A673 (cell line): ENCODE measurements around the gene FLRT2. TPM values are rescaled to one million over a fixed set of nuclear protein-coding genes. Genes with fewer than 3 reads are reported as not detected.

Experiments used
- BruUV-seq: library from RNA; stranded (reverse); fragments of 400-500 nt; replicated peaks from 2 replicates; lab custom pipeline; 2021; lab: Mats Ljungman, UMichigan
- CTCF ChIA-PET: fragments of 300-600 bp; sonication (Branson Sonifier 250); formaldehyde crosslinking; loops from one replicate; lab custom pipeline; 2022; ENCODE audit warnings: antibody characterized with exemption; lab: Charles Lee
- POLR2A ChIA-PET: fragments of 300-600 bp; sonication (Branson Sonifier 250); formaldehyde crosslinking; loops from one replicate; lab custom pipeline; 2022; ENCODE audit warnings: antibody characterized with exemption; ENCODE audit not compliant: low non-redundant PET; lab: Charles Lee
- DNase-seq: peaks from one replicate; pipeline ENCODE4 v3.0.0-alpha.2; 2015; ENCODE audit warnings: low spot score
- H3K27ac ChIP-seq: fragments of 200-600 bp; sonication (generic); 2 replicates; pipeline ENCODE4 v1.5.1; 2016; ENCODE audit warnings: mixed run types, low read depth, mild to moderate bottlenecking, mixed read lengths, antibody characterized with exemption, low read length; ENCODE audit not compliant: poor library complexity, severe bottlenecking
- H3K27me3 ChIP-seq: fragments of 200-600 bp; sonication (generic); replicated peaks from 2 replicates; pipeline ENCODE4 v1.6.1; 2017; ENCODE audit warnings: mixed run types, low read depth, mild to moderate bottlenecking, mixed read lengths, antibody characterized with exemption, low read length; ENCODE audit not compliant: insufficient read depth, poor library complexity
- H3K36me3 ChIP-seq: fragments of 200-600 bp; sonication (generic); 2 replicates; pipeline ENCODE4 v1.6.1; 2016; ENCODE audit warnings: mixed run types, mild to moderate bottlenecking, mixed read lengths, antibody characterized with exemption, low read length; ENCODE audit not compliant: insufficient read depth, poor library complexity, severe bottlenecking
- H3K4me1 ChIP-seq: fragments of 200-600 bp; sonication (generic); 2 replicates; pipeline ENCODE4 v1.6.1; 2017; ENCODE audit warnings: mixed run types, mild to moderate bottlenecking, mixed read lengths, antibody characterized with exemption, low read length; ENCODE audit not compliant: insufficient read depth, poor library complexity, severe bottlenecking
- H3K4me3 ChIP-seq: fragments of 200-600 bp; sonication (generic); 2 replicates; pipeline ENCODE4 v1.5.1; 2016; ENCODE audit warnings: low read depth, mixed run types, mild to moderate bottlenecking, mixed read lengths, low read length; ENCODE audit not compliant: poor library complexity, severe bottlenecking
- H3K9me3 ChIP-seq: fragments of 200-600 bp; sonication (generic); 2 replicates; pipeline ENCODE4 v1.6.1; 2016; ENCODE audit warnings: mixed run types, low read depth, mild to moderate bottlenecking, mixed read lengths, antibody characterized with exemption, low read length; ENCODE audit not compliant: poor library complexity, severe bottlenecking
- EZH2 ChIP-seq: fragments of 200-600 bp; sonication (generic); IDR thresholded peaks from 2 replicates; pipeline ENCODE4 v1.6.1; 2017; ENCODE audit warnings: borderline replicate concordance, low read depth, mild to moderate bottlenecking, mixed read lengths, antibody characterized with exemption, low read length; ENCODE audit not compliant: poor library complexity, severe bottlenecking
- intact Hi-C: fragments of 100-400 bp; cut with micrococcal nuclease; formaldehyde crosslinking; loops from one replicate; pipeline ENCODE4 v1.10.0; 2022; ENCODE audit not compliant: unreplicated experiment
- total RNA-seq: library from RNA; stranded (reverse); gene quantifications from 2 replicates; pipeline ENCODE4 v1.2.3, GENCODE V29; 2021
- TF ChIP-seq, protein P1 (sequence below): fragments of 300-800, 200-600 bp; sonication (generic); conservative IDR thresholded peaks from 2 replicates; pipeline ENCODE4 v1.5.1; 2017; ENCODE audit warnings: low read depth, mild to moderate bottlenecking, antibody characterized with exemption, low read length, moderate library complexity, mixed read lengths

The FLRT2 gene
- total RNA-seq, 1 experiment from 2014 or later = 128 TPM

DNA sequence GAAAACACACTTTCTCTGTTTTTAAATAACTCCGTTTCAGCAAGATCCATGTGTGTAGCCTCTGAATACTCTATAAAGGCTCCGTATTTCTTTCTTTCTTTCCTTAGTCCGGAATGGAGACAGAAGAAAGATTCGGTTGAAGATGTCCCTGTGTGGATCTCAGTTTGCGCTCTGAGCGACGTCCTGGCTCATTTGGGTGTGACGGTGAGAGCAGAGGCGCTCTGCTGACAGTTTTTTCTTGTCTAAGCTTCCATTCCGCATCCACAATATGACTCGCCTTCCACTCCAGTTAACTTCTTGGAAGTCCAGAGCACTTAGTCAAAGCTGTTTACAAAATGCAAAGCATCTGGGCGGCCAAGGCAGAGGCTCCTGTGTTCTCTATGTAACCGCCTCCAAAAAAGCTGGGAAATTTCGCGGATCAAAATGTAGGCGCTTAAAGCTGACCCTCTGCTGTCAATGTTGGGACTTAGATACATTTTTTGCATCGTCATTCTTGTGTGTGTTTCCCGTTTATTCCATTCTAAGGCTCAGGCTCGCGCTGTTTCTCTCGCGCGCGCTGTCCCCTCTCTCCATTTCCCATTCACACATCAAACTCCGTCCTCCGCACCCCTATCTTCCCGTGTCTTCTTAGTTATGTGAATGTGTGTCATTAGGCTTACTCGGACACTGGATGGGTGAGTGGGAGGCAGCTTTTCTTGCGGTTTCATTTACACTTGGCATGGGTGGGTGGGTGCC, 880 bp upstream of the FLRT2 start:
- Histone ChIP-seq H3K9me3 (no peaks in the 10 kb centered on the region), H3K4me3 (peak overlapping the region; percentile 77), H3K36me3 (no peaks in the 10 kb centered on the region), H3K4me1 (peaks cover 19% of the 10 kb centered on the region), H3K27ac (peak overlapping the region; percentile 90), H3K27me3 (no peaks in the 10 kb centered on the region)
- no peak for TF ChIP-seq EZH2
- TF ChIP-seq, protein P1, sequence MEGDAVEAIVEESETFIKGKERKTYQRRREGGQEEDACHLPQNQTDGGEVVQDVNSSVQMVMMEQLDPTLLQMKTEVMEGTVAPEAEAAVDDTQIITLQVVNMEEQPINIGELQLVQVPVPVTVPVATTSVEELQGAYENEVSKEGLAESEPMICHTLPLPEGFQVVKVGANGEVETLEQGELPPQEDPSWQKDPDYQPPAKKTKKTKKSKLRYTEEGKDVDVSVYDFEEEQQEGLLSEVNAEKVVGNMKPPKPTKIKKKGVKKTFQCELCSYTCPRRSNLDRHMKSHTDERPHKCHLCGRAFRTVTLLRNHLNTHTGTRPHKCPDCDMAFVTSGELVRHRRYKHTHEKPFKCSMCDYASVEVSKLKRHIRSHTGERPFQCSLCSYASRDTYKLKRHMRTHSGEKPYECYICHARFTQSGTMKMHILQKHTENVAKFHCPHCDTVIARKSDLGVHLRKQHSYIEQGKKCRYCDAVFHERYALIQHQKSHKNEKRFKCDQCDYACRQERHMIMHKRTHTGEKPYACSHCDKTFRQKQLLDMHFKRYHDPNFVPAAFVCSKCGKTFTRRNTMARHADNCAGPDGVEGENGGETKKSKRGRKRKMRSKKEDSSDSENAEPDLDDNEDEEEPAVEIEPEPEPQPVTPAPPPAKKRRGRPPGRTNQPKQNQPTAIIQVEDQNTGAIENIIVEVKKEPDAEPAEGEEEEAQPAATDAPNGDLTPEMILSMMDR = no peak
- POLR2A ChIA-PET = interaction anchor here (0.7 to 1.1 kb wide), 2 partner anchors 208 to 274 kb away, joined by 3 read pairs; no protein-coding TSS in a partner anchor
- intact Hi-C loops = loop anchor here (1.0 to 2.0 kb wide), 3 partner anchors 208 to 714 kb away; no protein-coding TSS in a partner anchor
- CTCF ChIA-PET = no interaction called here
- DNase-seq = peak; percentile 61
- BruUV-seq = TSS peak; percentile 33

DNA sequence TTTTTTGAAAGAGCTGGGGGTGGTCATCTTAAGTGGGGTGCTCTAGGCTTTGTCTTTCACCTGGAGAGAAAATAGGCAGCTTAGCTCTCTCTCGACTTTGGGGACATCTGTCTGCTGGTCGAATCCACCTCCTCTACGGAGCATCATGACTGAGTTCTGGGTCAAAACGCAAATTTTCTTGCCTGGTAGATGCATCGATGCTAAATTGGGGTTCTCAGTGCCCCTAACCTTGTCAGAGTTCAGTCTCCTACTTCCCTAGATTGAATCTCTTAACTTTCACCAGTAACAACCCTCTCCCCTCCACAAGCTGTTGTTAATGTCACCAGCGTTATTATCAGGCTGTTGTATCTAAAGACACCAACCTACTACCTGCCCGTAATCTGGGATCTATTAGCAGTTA, 682 bp downstream of the FLRT2 start:
- TF ChIP-seq, protein P1 = no peak
- no peak for TF ChIP-seq EZH2
- Histone ChIP-seq H3K27me3 (no peaks in the 10 kb centered on the region), H3K4me3 (peak overlapping the region; percentile 77), H3K36me3 (no peaks in the 10 kb centered on the region), H3K9me3 (no peaks in the 10 kb centered on the region), H3K27ac (peak overlapping the region; percentile 90), H3K4me1 (peaks cover 19% of the 10 kb centered on the region)
- POLR2A ChIA-PET = no interaction called here
- intact Hi-C loops = loop anchor here (5.0 to 10.0 kb wide), 4 partner anchors 938 to 1528 kb away; no protein-coding TSS in a partner anchor
- CTCF ChIA-PET = no interaction called here
- no peak for DNase-seq
- no TSS peak for BruUV-seq

DNA sequence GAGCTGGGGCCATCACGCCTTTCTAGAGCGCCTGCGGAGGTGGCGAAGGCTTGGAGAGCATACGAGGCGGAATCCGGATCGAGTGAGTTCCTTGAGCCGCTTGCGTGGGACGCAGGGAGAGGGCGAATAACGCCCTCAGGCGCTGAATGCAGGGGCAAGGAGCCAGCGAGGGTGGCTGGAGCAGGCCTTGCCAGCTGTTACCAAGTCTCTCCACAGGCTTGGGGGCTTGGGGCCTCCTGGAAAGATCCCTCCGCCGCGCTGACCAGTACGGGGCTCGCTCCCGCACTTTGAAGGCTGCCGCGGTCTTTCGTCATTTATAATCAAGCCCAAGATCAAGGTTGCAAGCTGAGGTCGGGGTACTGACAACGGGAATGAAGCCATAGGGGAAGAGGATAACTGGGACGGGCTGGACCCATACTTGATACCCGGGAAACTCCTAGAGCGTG, 1.2 kb downstream of the FLRT2 start:
- BruUV-seq = no TSS peak
- H3K36me3 ChIP-seq = no peaks in the 10 kb centered on the region
- intact Hi-C loops = loop anchor here (5.0 to 10.0 kb wide), 4 partner anchors 939 to 1529 kb away; no protein-coding TSS in a partner anchor
- H3K27ac ChIP-seq = peak overlapping the region; percentile 90
- POLR2A ChIA-PET = no interaction called here
- H3K4me1 ChIP-seq = peaks cover 19% of the 10 kb centered on the region
- peak; percentile 80 for DNase-seq
- CTCF ChIA-PET = no interaction called here
- peak overlapping the region; percentile 77 for H3K4me3 ChIP-seq
- TF ChIP-seq, protein P1 = no peak
- no peaks in the 10 kb centered on the region for H3K27me3 ChIP-seq
- no peaks in the 10 kb centered on the region for H3K9me3 ChIP-seq
